ENCODE measurements around the gene FLT4. TPM values are rescaled to one million over a fixed set of nuclear protein-coding genes. Genes with fewer than 3 reads are reported as not detected.
A peak's percentile ranks its signal among the peaks of the same experiment; 100 is the strongest.

FLT4 gene
- polyA plus RNA-seq, result 0.04 and 4.1 TPM in 2 replicates
- polyA minus RNA-seq, result 0.24 and 2.3 TPM in 2 replicates

- peaks cover 52% of the 10 kb centered on the region for H3K27me3 ChIP-seq (ENCODE audit: insufficient read depth, low read depth, low read length)
- H4K20me1 ChIP-seq (ENCODE audit: insufficient read depth), result no peaks in the 10 kb centered on the region
- no peak within 1 kb of the TSS for H3K27ac ChIP-seq (ENCODE audit: low read length)
- no peaks in the 10 kb centered on the region for H3K9me3 ChIP-seq (ENCODE audit: low read length)
- H3F3A ChIP-seq (ENCODE audit: insufficient read depth, low read length, poor library complexity, severe bottlenecking), result no peaks in the 10 kb centered on the region
- no peak within 1 kb of the TSS for H3K4me2 ChIP-seq (ENCODE audit: low read length)
- H3K4me3 ChIP-seq (ENCODE audit: low read length), result peak within 1 kb of the TSS; percentile 57
- no peaks in the 10 kb centered on the region for H3K9me2 ChIP-seq (ENCODE audit: insufficient read depth, low read length)
- no peaks in the 10 kb centered on the region for H3K79me2 ChIP-seq (replicated peaks; ENCODE audit: insufficient read depth, low read length)
- no peaks in the 10 kb centered on the region for H3K36me3 ChIP-seq (ENCODE audit: insufficient read depth, low read length)
- no peak within 1 kb of the TSS for H2AFZ ChIP-seq (ENCODE audit: low read depth, low read length)
- TF ChIP-seq RAD21 (conservative IDR thresholded peaks at IDR 0.05) (no peak), EZH2 (IDR thresholded peaks at IDR 0.05; ENCODE audit: borderline replicate concordance, insufficient read depth, low read length, poor library complexity, severe bottlenecking) (peak; percentile 85), TAF1 (IDR thresholded peaks at IDR 0.05; ENCODE audit: low read depth) (no peak), POLR2AphosphoS5 (IDR thresholded peaks at IDR 0.05) (no peak), REST (IDR thresholded peaks at IDR 0.05; ENCODE audit: borderline replicate concordance) (no peak), EP300 (conservative IDR thresholded peaks at IDR 0.05; ENCODE audit: poor library complexity, severe bottlenecking) (no peak), SMC3 (conservative IDR thresholded peaks at IDR 0.05; ENCODE audit: poor library complexity) (no peak)
- TF ChIP-seq, protein P1, sequence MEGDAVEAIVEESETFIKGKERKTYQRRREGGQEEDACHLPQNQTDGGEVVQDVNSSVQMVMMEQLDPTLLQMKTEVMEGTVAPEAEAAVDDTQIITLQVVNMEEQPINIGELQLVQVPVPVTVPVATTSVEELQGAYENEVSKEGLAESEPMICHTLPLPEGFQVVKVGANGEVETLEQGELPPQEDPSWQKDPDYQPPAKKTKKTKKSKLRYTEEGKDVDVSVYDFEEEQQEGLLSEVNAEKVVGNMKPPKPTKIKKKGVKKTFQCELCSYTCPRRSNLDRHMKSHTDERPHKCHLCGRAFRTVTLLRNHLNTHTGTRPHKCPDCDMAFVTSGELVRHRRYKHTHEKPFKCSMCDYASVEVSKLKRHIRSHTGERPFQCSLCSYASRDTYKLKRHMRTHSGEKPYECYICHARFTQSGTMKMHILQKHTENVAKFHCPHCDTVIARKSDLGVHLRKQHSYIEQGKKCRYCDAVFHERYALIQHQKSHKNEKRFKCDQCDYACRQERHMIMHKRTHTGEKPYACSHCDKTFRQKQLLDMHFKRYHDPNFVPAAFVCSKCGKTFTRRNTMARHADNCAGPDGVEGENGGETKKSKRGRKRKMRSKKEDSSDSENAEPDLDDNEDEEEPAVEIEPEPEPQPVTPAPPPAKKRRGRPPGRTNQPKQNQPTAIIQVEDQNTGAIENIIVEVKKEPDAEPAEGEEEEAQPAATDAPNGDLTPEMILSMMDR (IDR thresholded peaks at IDR 0.05; ENCODE audit: poor library complexity, severe bottlenecking), result no peak
- no peak within 1 kb of the TSS for H3K9ac ChIP-seq (ENCODE audit: low read length)
These were observed at the start of gene FLT4 for GRCh38 chr5:180649297-180650039. FLT4 (minus strand) TSS chr5:180649600; CDS start chr5:180649545, 55 bp downstream.

GRCh38 chr5:180699042-180699441, 49.6 kb upstream of the FLT4 start:
- Histone ChIP-seq H3K4me3 (ENCODE audit: low read length) (no peak overlapping the region), H3K36me3 (ENCODE audit: insufficient read depth, low read length) (no peaks in the 10 kb centered on the region), H3K27ac (ENCODE audit: low read length) (no peak overlapping the region), H3F3A (ENCODE audit: insufficient read depth, low read length, poor library complexity, severe bottlenecking) (no peaks in the 10 kb centered on the region), H3K4me2 (ENCODE audit: low read length) (no peak overlapping the region), H3K9me3 (ENCODE audit: low read length) (peaks cover 4% of the 10 kb centered on the region), H4K20me1 (ENCODE audit: insufficient read depth) (no peaks in the 10 kb centered on the region), H3K79me2 (replicated peaks; ENCODE audit: insufficient read depth, low read length) (no peaks in the 10 kb centered on the region), H3K9me2 (ENCODE audit: insufficient read depth, low read length) (no peaks in the 10 kb centered on the region), H3K9ac (ENCODE audit: low read length) (no peak overlapping the region), H2AFZ (ENCODE audit: low read depth, low read length) (no peak overlapping the region), H3K27me3 (ENCODE audit: insufficient read depth, low read depth, low read length) (no peaks in the 10 kb centered on the region)
- TF ChIP-seq POLR2AphosphoS5 (IDR thresholded peaks at IDR 0.05) (no peak), MXI1 (conservative IDR thresholded peaks at IDR 0.05; ENCODE audit: poor library complexity, severe bottlenecking) (no peak), TAF1 (IDR thresholded peaks at IDR 0.05; ENCODE audit: low read depth) (no peak), SMC3 (conservative IDR thresholded peaks at IDR 0.05; ENCODE audit: poor library complexity) (no peak)
- TF ChIP-seq, protein P1 (IDR thresholded peaks at IDR 0.05; ENCODE audit: poor library complexity, severe bottlenecking), result no peak
